Stimulated activated CD4-positive, alpha-beta T cell treated with anti-CD3 and anti-CD28 coated beads, TNF-alpha, amount 100 ng/mL, for 4 hours (primary cell): ENCODE results near the gene PROK1.
A peak's percentile ranks its signal among the peaks of the same experiment; 100 is the strongest.
"Not testable (repeated sequence)": the region's sequence is repeated elsewhere in the genome, so short reads cannot be mapped to it uniquely, and the experiment has no call there.

Experiments
- DNase-seq, 3 experiments: peaks; one replicate each; pipeline ENCODE4 v3.0.0-alpha.2; 2020; ENCODE audit warnings: low read depth in 3 of 3

PROK1 gene

GRCh38 chr1:110433803-110434202, 17.1 kb upstream of the PROK1 start:
- no peak for DNase-seq

- no peak for DNase-seq
These were observed 16.0 kb upstream of the PROK1 start for GRCh38 chr1:110434946-110435345.

- DNase-seq, result no peak
These were observed 14.3 kb upstream of the PROK1 start for GRCh38 chr1:110436635-110437034.

- not testable (repeated sequence) for DNase-seq
These were observed 13.2 kb upstream of the PROK1 start for GRCh38 chr1:110437645-110438299.

GRCh38 chr1:110438893-110439292, 12.1 kb upstream of the PROK1 start:
- DNase-seq, result no peak

GRCh38 chr1:110439873-110440272, 11.1 kb upstream of the PROK1 start:
- DNase-seq, result not testable (repeated sequence)

- no peak for DNase-seq
These were observed 10.1 kb upstream of the PROK1 start for GRCh38 chr1:110440877-110441276.

GRCh38 chr1:110441888-110442287, 9.1 kb upstream of the PROK1 start:
- no peak for DNase-seq

GRCh38 chr1:110443451-110443850, 7.5 kb upstream of the PROK1 start:
- DNase-seq, result no peak

GRCh38 chr1:110444561-110444960, 6.4 kb upstream of the PROK1 start:
- DNase-seq, result no peak

GRCh38 chr1:110449661-110450651, 993 bp upstream of the PROK1 start:
- DNase-seq, result no peak

- DNase-seq, result no peak
These were observed 1.4 kb downstream of the PROK1 start for GRCh38 chr1:110452330-110452729.

- no peak for DNase-seq
These were observed 2.9 kb downstream of the PROK1 start for GRCh38 chr1:110453829-110454228.

GRCh38 chr1:110454328-110454727, 3.4 kb downstream of the PROK1 start:
- DNase-seq, result no peak

- no peak for DNase-seq
These were observed 4.2 kb downstream of the PROK1 start for GRCh38 chr1:110455151-110455550.

GRCh38 chr1:110457206-110457605, 6.3 kb downstream of the PROK1 start:
- no peak for DNase-seq

- peak; percentile 59 to 75 (median 72) for DNase-seq
These were observed 9.6 kb downstream of the PROK1 start for GRCh38 chr1:110460253-110461220.

- no peak for DNase-seq
These were observed 11.1 kb downstream of the PROK1 start for GRCh38 chr1:110462093-110462492.

- no peak for DNase-seq
These were observed 12.0 kb downstream of the PROK1 start for GRCh38 chr1:110462964-110463363.

GRCh38 chr1:110463725-110464124, 12.8 kb downstream of the PROK1 start:
- DNase-seq, result no peak

GRCh38 chr1:110464340-110464739, 13.4 kb downstream of the PROK1 start:
- no peak for DNase-seq
